H1 (cell line): Measurements from ENCODE around the gene PLXDC2. TPM values are rescaled to one million over a fixed set of nuclear protein-coding genes. Genes with fewer than 3 reads are reported as not detected.

Source experiments
- BACH1 ChIP-seq: IDR thresholded peaks from 2 replicates; pipeline ENCODE4 v1.6.1; 2012; ENCODE audit warnings: low read length, improper control_type of control experiment
- CEBPB ChIP-seq: IDR thresholded peaks from 2 replicates; pipeline ENCODE4 v1.6.1; 2012; ENCODE audit warnings: low read depth, low read length
- CHD2 ChIP-seq: IDR thresholded peaks from 2 replicates; pipeline ENCODE4 v1.6.1; 2012; ENCODE audit warnings: low read length, improper control_type of control experiment
- CTBP2 ChIP-seq: IDR thresholded peaks from 2 replicates; pipeline ENCODE4 v1.7.0; 2011; ENCODE audit warnings: borderline replicate concordance, mild to moderate bottlenecking, moderate library complexity, mixed read lengths, low read length; ENCODE audit not compliant: insufficient read depth, insufficient read length
- KDM1A ChIP-seq: fragments of 200-600, 300-600 bp; sonication (generic); IDR thresholded peaks from 2 replicates; pipeline ENCODE4 v1.7.1; 2016; ENCODE audit warnings: mild to moderate bottlenecking, low read length, borderline replicate concordance
- KDM4A ChIP-seq: IDR thresholded peaks from one replicate; pipeline ENCODE4 v1.7.1; 2012; ENCODE audit warnings: low read depth, mild to moderate bottlenecking, moderate library complexity, low read length, inconsistent platforms; ENCODE audit not compliant: severe bottlenecking
- RAD21 ChIP-seq, 2 experiments: IDR thresholded peaks in 1 of 2; conservative IDR thresholded peaks in 1 of 2; 2 replicates each; pipeline ENCODE4 v1.6.1; 2011; ENCODE audit warnings: low read depth in 2 of 2, low read length in 2 of 2, improper control_type of control experiment in 1 of 2, inconsistent platforms in 1 of 2, mild to moderate bottlenecking in 1 of 2, moderate library complexity in 1 of 2
- SAP30 ChIP-seq: fragments of 300-600 bp; sonication (generic); IDR thresholded peaks from 2 replicates; pipeline ENCODE4 v1.7.1; 2012; ENCODE audit warnings: low read length, moderate library complexity, mild to moderate bottlenecking, inconsistent platforms; ENCODE audit not compliant: insufficient read depth, insufficient replicate concordance
- SIN3A ChIP-seq, 2 experiments: IDR thresholded peaks in 1 of 2; conservative IDR thresholded peaks in 1 of 2; 2 replicates each; pipeline ENCODE4 v1.6.1; 2011 to 2012; ENCODE audit warnings: low read length in 2 of 2, improper control_type of control experiment in 1 of 2, low read depth in 1 of 2, mild to moderate bottlenecking in 1 of 2
- SIX5 ChIP-seq: IDR thresholded peaks from 2 replicates; pipeline ENCODE4 v1.6.1; 2011; ENCODE audit warnings: mild to moderate bottlenecking, low read depth, low read length
- TAF7 ChIP-seq: optimal IDR thresholded peaks from 2 replicates; pipeline ENCODE3; 2011; ENCODE audit warnings: low read depth, mild to moderate bottlenecking, inconsistent platforms, low read length, moderate library complexity, borderline replicate concordance
- TBP ChIP-seq: IDR thresholded peaks from 2 replicates; pipeline ENCODE4 v1.6.1; 2011; ENCODE audit warnings: low read depth, low read length, improper control_type of control experiment
- TCF12 ChIP-seq: IDR thresholded peaks from 2 replicates; pipeline ENCODE4 v1.6.1; 2011; ENCODE audit warnings: low read depth, mild to moderate bottlenecking, low read length
- polyA plus RNA-seq, 7 experiments: library from polyadenylated mRNA; depleted of rRNA in 3 of 7; stranded (reverse) in 5 of 7; unstranded in 2 of 7; fragments of >200 nt in 5 of 7; fragments of 200-250 nt in 2 of 7; gene quantifications; 1 replicate in 5 of 7; 2 replicates in 1 of 7; 4 replicates in 1 of 7; pipeline versions ENCODE4 v1.2.1 to v1.2.3, GENCODE V29; 2011 to 2013; ENCODE audit warnings: missing spikeins in 2 of 7, mixed read lengths in 2 of 7
- total RNA-seq: library from RNA; stranded (reverse); fragmentation: NEBNext Ultra II Directional; extraction: Animal tissue kit (Norgen Biotek cat#: 25700); gene quantifications from 2 replicates; pipeline ENCODE4 v1.2.1, GENCODE V29; 2021

Gene PLXDC2
- total and polyA plus RNA-seq, 2 of the 8 experiments (the other 6 are each of a cell fraction or from before 2014, with no cell fraction given): 23.0 to 40.5 TPM

DNA sequence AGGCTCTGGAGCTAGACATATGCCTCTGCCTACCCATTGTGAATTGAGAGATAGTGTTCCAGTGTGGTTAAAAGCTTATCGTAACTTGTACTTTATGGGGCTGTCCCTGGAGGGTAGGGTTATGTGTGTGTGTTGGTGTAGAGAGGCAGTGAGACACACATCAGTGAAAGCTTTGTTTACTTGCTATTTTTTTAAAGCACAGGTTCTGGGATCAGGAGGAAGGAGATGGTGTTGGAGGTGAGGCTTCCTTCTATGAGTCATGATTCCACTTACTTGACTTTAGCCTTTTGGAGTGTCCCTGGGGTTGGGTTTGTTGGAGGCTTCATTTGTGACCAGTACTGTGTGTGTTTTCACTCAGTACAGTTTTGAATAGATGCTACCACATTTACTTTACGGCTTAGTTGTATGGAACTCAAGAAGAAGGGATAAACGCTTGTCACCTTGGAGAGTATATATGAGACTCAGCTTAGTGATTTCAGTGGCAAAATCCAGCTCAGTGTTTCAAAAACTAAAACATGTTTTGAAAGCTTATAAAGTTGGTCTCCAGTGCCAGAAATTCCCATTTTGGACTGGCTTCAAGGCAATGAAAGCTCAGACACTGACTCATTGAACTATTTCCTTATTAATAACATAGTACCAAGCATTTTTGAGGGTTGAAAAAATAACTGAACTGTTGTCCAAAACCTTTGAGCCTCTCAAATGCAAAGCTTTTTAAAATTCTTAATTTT is 106.2 kb downstream of the PLXDC2 start (continued):
- TF ChIP-seq TAF7 (no peak), CTBP2 (no peak), SAP30 (no peak), TBP (no peak), KDM1A (no peak), SIN3A (conservative IDR thresholded peaks at IDR 0.05 in 1 of 2, IDR thresholded peaks at IDR 0.05 in 1 of 2; ENCODE audit: low read depth in 1 of 2, low read length in 2 of 2) (no peak), KDM4A (no peak), TCF12 (no peak), CHD2 (no peak), CEBPB (no peak), RAD21 (IDR thresholded peaks at IDR 0.05 in 1 of 2, conservative IDR thresholded peaks at IDR 0.05 in 1 of 2; ENCODE audit: low read depth in 2 of 2, low read length in 2 of 2) (no peak), BACH1 (no peak), SIX5 (no peak)
